Measurements from ENCODE around the gene HBG2.

HBG2 gene

GRCh38 chr11:5229796-5230195 lies 24.8 kb downstream of the HBG2 start:
- DNase-seq (ENCODE audit: low read depth in 2 of 2) = no peak

GRCh38 chr11:5229356-5229755 lies 25.2 kb downstream of the HBG2 start:
- no peak for DNase-seq (ENCODE audit: low read depth in 2 of 2)

- no peak for DNase-seq (ENCODE audit: low read depth in 2 of 2)
These were observed 26.5 kb downstream of the HBG2 start for GRCh38 chr11:5228124-5228523.

GRCh38 chr11:5227681-5228080 lies 26.9 kb downstream of the HBG2 start:
- no peak for DNase-seq (ENCODE audit: low read depth in 2 of 2)

- DNase-seq (ENCODE audit: low read depth in 2 of 2) = no peak
These were observed 27.8 kb downstream of the HBG2 start, which contains the start of gene HBB for GRCh38 chr11:5226732-5227310. Gene HBB, minus strand, starts transcription at chr11:5227071. Its CDS starts 50 bp downstream, at chr11:5227021.

- DNase-seq (ENCODE audit: low read depth in 2 of 2) = no peak
These were observed 29.1 kb downstream of the HBG2 start for GRCh38 chr11:5225480-5225871.

GRCh38 chr11:5224538-5225479 lies 29.8 kb downstream of the HBG2 start:
- no peak for DNase-seq (ENCODE audit: low read depth in 2 of 2)

- no peak for DNase-seq (ENCODE audit: low read depth in 2 of 2)
These were observed 30.9 kb downstream of the HBG2 start for GRCh38 chr11:5223686-5224085.

GRCh38 chr11:5223146-5223545 lies 31.4 kb downstream of the HBG2 start:
- DNase-seq (ENCODE audit: low read depth in 2 of 2) = no peak

- DNase-seq (ENCODE audit: low read depth in 2 of 2) = no peak
These were observed 44.1 kb downstream of the HBG2 start for GRCh38 chr11:5210376-5210885.

GRCh38 chr11:5204787-5205186 lies 49.8 kb downstream of the HBG2 start:
- no peak for DNase-seq (ENCODE audit: low read depth in 2 of 2)

GRCh38 chr11:5203366-5203765 lies 51.2 kb downstream of the HBG2 start:
- no peak for DNase-seq (ENCODE audit: low read depth in 2 of 2)

Data from activated CD8-positive, alpha-beta memory T cell treated with anti-CD3 and anti-CD28 coated beads for 4 hours (primary cell).